Measurements from ENCODE around the gene PANK1. TPM values are rescaled to one million over a fixed set of nuclear protein-coding genes. Genes with fewer than 3 reads are reported as not detected.
A peak's percentile ranks its signal among the peaks of the same experiment; 100 is the strongest.

PANK1 gene
- total RNA-seq, 1 experiment from 2014 or later, result 6.4 TPM

- no peak for DNase-seq (ENCODE audit: low read depth)
Measured at GRCh38 chr10:89651916-89652573, 7.0 kb upstream of the PANK1 start.

GRCh38 chr10:89651205-89651915 is 6.3 kb upstream of the PANK1 start:
- no peak for DNase-seq (ENCODE audit: low read depth)

- DNase-seq (ENCODE audit: low read depth), result no peak
Measured at GRCh38 chr10:89649051-89649450, 4.0 kb upstream of the PANK1 start.

GRCh38 chr10:89648074-89648473 is 3.0 kb upstream of the PANK1 start:
- DNase-seq (ENCODE audit: low read depth), result no peak

- DNase-seq (ENCODE audit: low read depth), result no peak
Measured at GRCh38 chr10:89646889-89647657, 2.0 kb upstream of the PANK1 start.

GRCh38 chr10:89645742-89646172 is 715 bp upstream of the PANK1 start:
- DNase-seq (ENCODE audit: low read depth), result no peak

- no peak for DNase-seq (ENCODE audit: low read depth)
Measured at GRCh38 chr10:89644691-89644966, 413 bp downstream of the PANK1 start.

- DNase-seq (ENCODE audit: low read depth), result peak; percentile 95
Measured at GRCh38 chr10:89643812-89644690, 991 bp downstream of the PANK1 start.

GRCh38 chr10:89643431-89643811 is 1.6 kb downstream of the PANK1 start:
- no peak for DNase-seq (ENCODE audit: low read depth)

GRCh38 chr10:89642193-89642592 is 2.8 kb downstream of the PANK1 start:
- no peak for DNase-seq (ENCODE audit: low read depth)

- no peak for DNase-seq (ENCODE audit: low read depth)
Measured at GRCh38 chr10:89640241-89640640, 4.8 kb downstream of the PANK1 start.

- DNase-seq (ENCODE audit: low read depth), result no peak
Measured at GRCh38 chr10:89639326-89639725, 5.7 kb downstream of the PANK1 start.

GRCh38 chr10:89637113-89637512 is 7.9 kb downstream of the PANK1 start:
- no peak for DNase-seq (ENCODE audit: low read depth)

- no peak for DNase-seq (ENCODE audit: low read depth)
Measured at GRCh38 chr10:89634637-89635036, 10.4 kb downstream of the PANK1 start.

- DNase-seq (ENCODE audit: low read depth), result peak; percentile 6
Measured at GRCh38 chr10:89633484-89633883, 11.6 kb downstream of the PANK1 start.

GRCh38 chr10:89632824-89633223 is 12.2 kb downstream of the PANK1 start:
- DNase-seq (ENCODE audit: low read depth), result no peak

- no peak for DNase-seq (ENCODE audit: low read depth)
Measured at GRCh38 chr10:89627830-89628229, 17.2 kb downstream of the PANK1 start.

- peak; percentile 30 for DNase-seq (ENCODE audit: low read depth)
Measured at GRCh38 chr10:89625041-89625765, 19.8 kb downstream of the PANK1 start.

GRCh38 chr10:89624020-89624419 is 21.0 kb downstream of the PANK1 start:
- DNase-seq (ENCODE audit: low read depth), result no peak

- no peak for DNase-seq (ENCODE audit: low read depth)
Measured at GRCh38 chr10:89622151-89622550, 22.9 kb downstream of the PANK1 start.

- no peak for DNase-seq (ENCODE audit: low read depth)
Measured at GRCh38 chr10:89621438-89621837, 23.6 kb downstream of the PANK1 start.

Data from RPMI7951 (cell line).